Cardiac muscle cell (in vitro differentiated cells and primary cell): ENCODE measurements around the gene DENND1C. TPM values are rescaled to one million over a fixed set of nuclear protein-coding genes. Genes with fewer than 3 reads are reported as not detected.

ENCODE experiments used
- DNase-seq, 2 donors: peaks; one replicate each; pipeline versions ENCODE4 v3.0.0 to v3.0.0-alpha.2; 2010 to 2017; ENCODE audit warnings: low read depth in 1 of 2, low spot score in 1 of 2
- H3K27ac ChIP-seq: fragments of 200-600 bp; sonication (generic); 2 replicates; pipeline ENCODE4 v1.5.1; 2016
- H3K27me3 ChIP-seq: fragments of 200-600 bp; sonication (generic); 2 replicates; pipeline ENCODE4 v1.6.0; 2016; ENCODE audit warnings: control low read depth
- H3K36me3 ChIP-seq: fragments of 200-600 bp; sonication (generic); 2 replicates; pipeline ENCODE4 v1.5.1; 2016; ENCODE audit warnings: control low read depth
- H3K4me1 ChIP-seq: fragments of 200-600 bp; sonication (generic); 2 replicates; pipeline ENCODE4 v1.8.1; 2017; ENCODE audit warnings: low read depth, mild to moderate bottlenecking, mixed run types
- H3K4me3 ChIP-seq: fragments of 200-600 bp; sonication (generic); 2 replicates; pipeline ENCODE4 v1.5.1; 2016; ENCODE audit warnings: mild to moderate bottlenecking
- H3K9me3 ChIP-seq: fragments of 200-600 bp; sonication (generic); 2 replicates; pipeline ENCODE4 v1.5.1; 2017; ENCODE audit warnings: low read depth, mild to moderate bottlenecking, control low read depth
- CTCF ChIP-seq: IDR thresholded peaks from 2 replicates; pipeline ENCODE4 v1.5.1; 2012; ENCODE audit warnings: low read depth, mild to moderate bottlenecking, low read length
- polyA plus RNA-seq: library from polyadenylated mRNA; unstranded; fragments of >200 nt; fragmentation: Nextera tagmentation; extraction: Ambion mirVana; gene quantifications from 2 replicates; pipeline ENCODE4 v1.2.1, GENCODE V29; 2016
- total RNA-seq: library from RNA; depleted of rRNA; stranded (reverse); fragments of >200 nt; gene quantifications from 2 replicates; pipeline ENCODE4 v1.2.3, GENCODE V29; 2016

The DENND1C gene
- total and polyA plus RNA-seq, 2 experiments from 2014 or later, result 1.8 to 4.9 TPM

- no peaks in the 10 kb centered on the region for H3K27me3 ChIP-seq
- H3K9me3 ChIP-seq, result no peaks in the 10 kb centered on the region
- no peak for DNase-seq
- H3K4me3 ChIP-seq, result no peak overlapping the region
- H3K4me1 ChIP-seq, result no peaks in the 10 kb centered on the region
- no peak for TF ChIP-seq CTCF
- H3K27ac ChIP-seq, result no peak overlapping the region
- no peaks in the 10 kb centered on the region for H3K36me3 ChIP-seq
Measured at GRCh38 chr19:6483235-6483634, 1.6 kb upstream of the DENND1C start.

GRCh38 chr19:6482343-6482686, 728 bp upstream of the DENND1C start:
- no peak for DNase-seq
- Histone ChIP-seq H3K27ac (no peak overlapping the region), H3K9me3 (no peaks in the 10 kb centered on the region), H3K4me3 (no peak overlapping the region), H3K27me3 (no peaks in the 10 kb centered on the region), H3K36me3 (no peaks in the 10 kb centered on the region), H3K4me1 (no peaks in the 10 kb centered on the region)
- TF ChIP-seq CTCF, result no peak

- no peaks in the 10 kb centered on the region for H3K27me3 ChIP-seq
- H3K4me3 ChIP-seq, result no peak overlapping the region
- H3K36me3 ChIP-seq, result no peaks in the 10 kb centered on the region
- no peak for TF ChIP-seq CTCF
- H3K9me3 ChIP-seq, result no peaks in the 10 kb centered on the region
- no peak for DNase-seq
- H3K27ac ChIP-seq, result no peak overlapping the region
- no peaks in the 10 kb centered on the region for H3K4me1 ChIP-seq
Measured at GRCh38 chr19:6480848-6481415, 655 bp downstream of the DENND1C start.

- H3K4me3 ChIP-seq, result no peak overlapping the region
- no peaks in the 10 kb centered on the region for H3K9me3 ChIP-seq
- H3K27me3 ChIP-seq, result peaks cover 9% of the 10 kb centered on the region
- no peak for TF ChIP-seq CTCF
- no peak for DNase-seq
- H3K4me1 ChIP-seq, result no peaks in the 10 kb centered on the region
- no peak overlapping the region for H3K27ac ChIP-seq
- H3K36me3 ChIP-seq, result no peaks in the 10 kb centered on the region
Measured at GRCh38 chr19:6479836-6480398, 1.7 kb downstream of the DENND1C start.

- TF ChIP-seq CTCF, result no peak
- Histone ChIP-seq H3K9me3 (no peaks in the 10 kb centered on the region), H3K4me3 (no peak overlapping the region), H3K4me1 (no peaks in the 10 kb centered on the region), H3K27ac (no peak overlapping the region), H3K36me3 (no peaks in the 10 kb centered on the region), H3K27me3 (peaks cover 12% of the 10 kb centered on the region)
- no peak for DNase-seq
Measured at GRCh38 chr19:6478815-6479214, 2.8 kb downstream of the DENND1C start.
